T-helper 9 cell (primary cell): Measurements from ENCODE around the gene FOXO1.

ENCODE experiments used
- DNase-seq: peaks from one replicate; pipeline ENCODE4 v3.0.0-alpha.2; 2020

FOXO1 gene

GRCh38 chr13:40635315-40635995, 31.0 kb downstream of the FOXO1 start:
- DNase-seq = no peak

GRCh38 chr13:40632915-40633314, 33.5 kb downstream of the FOXO1 start:
- DNase-seq = no peak

DNA sequence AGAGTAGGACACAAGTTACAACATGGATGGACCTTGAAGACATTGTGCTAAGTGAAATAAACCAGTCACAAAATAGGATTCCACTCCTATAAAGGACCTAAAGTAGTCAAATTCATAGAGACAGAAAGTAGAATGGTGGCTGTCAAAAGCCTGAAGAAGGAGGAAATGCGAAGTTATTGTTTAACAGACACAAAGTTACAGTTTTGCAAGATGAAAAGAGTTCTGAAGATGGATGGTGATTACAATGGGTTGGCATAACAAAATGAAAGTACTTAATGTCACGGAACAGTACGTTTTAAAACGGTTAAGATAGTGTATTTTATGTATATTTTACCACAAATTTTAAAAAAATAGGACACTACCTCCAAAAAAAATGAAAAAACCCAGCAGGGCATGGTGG, 34.8 kb downstream of the FOXO1 start:
- no peak for DNase-seq

DNA sequence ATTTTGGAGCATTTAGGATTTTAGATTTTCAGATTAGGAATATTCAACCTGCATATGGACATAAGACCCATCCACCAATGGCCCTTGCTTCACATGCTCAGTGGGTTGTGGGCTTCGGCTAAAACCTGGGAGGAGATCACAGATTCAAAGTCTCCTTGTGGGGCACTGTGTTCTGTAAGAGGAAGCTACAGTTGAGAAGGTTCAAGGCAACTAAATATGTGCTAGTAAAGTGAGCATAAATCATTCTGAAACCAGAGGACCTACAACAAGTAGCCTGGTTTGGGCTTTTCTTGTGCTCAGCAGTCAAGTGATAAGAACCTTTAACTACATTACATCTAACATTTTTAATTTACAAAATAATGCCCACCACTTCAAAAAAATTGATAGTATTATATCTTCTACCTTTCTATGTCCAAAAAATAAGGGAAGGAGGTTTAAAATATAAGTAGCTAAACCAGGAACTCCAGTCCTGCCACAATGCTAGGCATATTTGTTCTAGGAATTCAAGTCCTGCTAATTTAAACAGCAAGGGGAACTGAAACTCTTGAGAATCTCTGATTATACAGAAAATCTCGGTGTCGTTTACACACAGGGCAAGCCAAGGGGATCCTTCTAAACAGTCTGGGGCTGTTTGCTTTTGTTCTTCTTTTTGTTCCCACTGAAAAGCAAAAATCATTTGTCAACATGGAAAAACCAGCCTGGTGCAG, 36.6 kb downstream of the FOXO1 start:
- no peak for DNase-seq

DNA sequence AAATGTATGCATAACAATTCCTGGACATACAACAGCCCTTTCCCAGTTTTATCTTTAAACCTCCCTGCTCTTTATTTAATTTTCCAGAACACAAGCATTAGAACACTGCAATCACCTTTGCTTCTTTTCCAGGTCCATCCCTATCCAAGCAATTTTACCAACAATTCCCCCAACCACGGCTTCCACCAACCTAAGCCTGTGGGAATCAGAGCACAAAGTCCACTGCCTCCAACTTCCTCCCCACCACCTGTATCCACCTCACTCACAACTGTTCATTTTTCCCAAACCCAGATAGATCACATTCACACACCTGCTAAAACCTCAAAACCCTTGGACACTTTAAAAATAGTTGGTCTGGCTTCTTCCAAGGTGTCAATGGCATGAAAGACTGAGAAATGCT, 39.5 kb downstream of the FOXO1 start:
- no peak for DNase-seq

GRCh38 chr13:40626561-40626960, 39.9 kb downstream of the FOXO1 start:
- no peak for DNase-seq

- DNase-seq = no peak
Measured at GRCh38 chr13:40624986-40625385, 41.5 kb downstream of the FOXO1 start.

DNA sequence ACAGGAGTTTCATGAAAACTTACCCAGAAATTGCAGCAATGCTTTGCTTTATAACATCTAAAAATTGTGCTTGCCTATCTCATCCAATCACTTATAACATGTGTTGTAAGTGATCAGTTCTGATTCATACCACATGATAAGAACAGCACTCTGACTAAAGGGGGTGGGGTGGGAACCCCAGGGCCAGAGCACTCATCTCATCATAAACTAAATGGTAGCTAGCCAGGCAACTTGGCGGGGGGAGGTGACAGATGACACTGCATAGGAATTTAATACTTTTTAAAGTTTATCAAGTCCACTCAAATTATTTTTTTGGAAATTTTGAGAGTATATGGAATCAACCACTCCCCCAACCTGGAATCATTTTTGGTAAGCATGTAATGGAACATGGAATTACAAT, 42.1 kb downstream of the FOXO1 start:
- no peak for DNase-seq

- no peak for DNase-seq
Measured at GRCh38 chr13:40622761-40623160, 43.7 kb downstream of the FOXO1 start.

GRCh38 chr13:40622246-40622645, 44.2 kb downstream of the FOXO1 start:
- no peak for DNase-seq

GRCh38 chr13:40619479-40619814, 47.0 kb downstream of the FOXO1 start:
- no peak for DNase-seq

GRCh38 chr13:40618581-40619478, 47.6 kb downstream of the FOXO1 start:
- DNase-seq = no peak

DNA sequence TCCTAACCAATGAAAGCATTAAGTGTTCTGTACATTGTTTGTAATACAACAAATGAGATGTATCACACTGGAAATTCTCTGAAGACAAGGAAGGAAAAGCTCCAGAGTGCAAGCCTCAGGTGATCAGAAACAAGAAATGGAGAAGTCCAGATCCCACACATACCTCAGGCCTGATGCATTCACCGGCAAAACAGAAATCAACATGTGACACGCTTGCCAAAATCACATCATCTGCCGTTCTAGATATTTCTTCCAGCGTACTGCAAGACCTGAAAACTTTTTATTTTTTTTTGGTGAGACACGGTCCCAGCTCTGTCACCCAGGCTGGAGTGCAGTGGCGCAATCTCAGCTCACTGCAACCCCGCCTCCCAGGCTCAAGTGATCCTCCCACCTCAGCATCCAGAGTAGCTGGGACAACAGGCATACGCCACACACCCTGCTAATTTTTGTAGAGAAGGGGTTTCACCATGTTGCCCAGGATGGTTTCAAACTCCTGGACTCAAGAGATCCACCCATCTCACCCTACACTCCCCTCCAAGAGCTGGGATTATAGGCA, 48.6 kb downstream of the FOXO1 start:
- no peak for DNase-seq

DNA sequence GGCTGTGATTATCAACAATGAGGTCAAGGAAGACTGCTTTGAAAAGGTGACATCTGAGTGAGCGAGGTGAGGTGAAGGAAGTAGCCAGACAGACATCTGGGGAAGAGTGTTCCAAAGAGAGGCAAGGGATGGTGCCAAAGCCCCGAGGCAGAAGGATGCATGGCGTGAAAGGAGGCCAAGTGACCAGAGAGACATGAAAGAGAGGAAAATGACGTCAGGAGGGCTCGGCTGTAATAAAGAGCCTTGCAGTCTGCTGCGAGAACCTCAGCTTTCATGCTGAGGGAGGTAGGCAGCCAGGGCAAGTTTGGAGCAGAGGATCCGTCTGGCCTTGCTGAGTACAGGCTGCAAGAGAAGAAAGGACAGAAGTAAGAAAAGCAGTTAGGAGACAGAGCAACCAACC, 50.8 kb downstream of the FOXO1 start:
- no peak for DNase-seq

DNA sequence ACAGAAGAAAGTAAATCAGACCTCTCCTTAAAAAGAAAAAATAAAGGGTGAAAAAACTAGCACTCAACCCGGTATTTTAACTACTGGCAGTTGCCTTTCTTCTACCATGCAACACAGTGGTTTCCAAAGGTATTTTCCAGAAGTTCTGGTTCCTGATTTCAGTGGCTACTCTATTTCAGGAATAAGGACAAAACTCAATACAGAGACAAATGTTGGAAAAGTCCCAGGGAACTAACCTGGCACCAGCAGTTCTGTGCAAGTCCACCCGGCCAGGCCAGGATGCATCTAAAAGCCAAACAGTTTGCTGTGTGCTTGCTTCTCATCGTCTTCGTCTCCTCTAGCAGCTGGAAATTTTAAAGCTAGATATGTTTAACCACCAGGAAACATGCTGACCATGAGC, 52.5 kb downstream of the FOXO1 start:
- DNase-seq = no peak

DNA sequence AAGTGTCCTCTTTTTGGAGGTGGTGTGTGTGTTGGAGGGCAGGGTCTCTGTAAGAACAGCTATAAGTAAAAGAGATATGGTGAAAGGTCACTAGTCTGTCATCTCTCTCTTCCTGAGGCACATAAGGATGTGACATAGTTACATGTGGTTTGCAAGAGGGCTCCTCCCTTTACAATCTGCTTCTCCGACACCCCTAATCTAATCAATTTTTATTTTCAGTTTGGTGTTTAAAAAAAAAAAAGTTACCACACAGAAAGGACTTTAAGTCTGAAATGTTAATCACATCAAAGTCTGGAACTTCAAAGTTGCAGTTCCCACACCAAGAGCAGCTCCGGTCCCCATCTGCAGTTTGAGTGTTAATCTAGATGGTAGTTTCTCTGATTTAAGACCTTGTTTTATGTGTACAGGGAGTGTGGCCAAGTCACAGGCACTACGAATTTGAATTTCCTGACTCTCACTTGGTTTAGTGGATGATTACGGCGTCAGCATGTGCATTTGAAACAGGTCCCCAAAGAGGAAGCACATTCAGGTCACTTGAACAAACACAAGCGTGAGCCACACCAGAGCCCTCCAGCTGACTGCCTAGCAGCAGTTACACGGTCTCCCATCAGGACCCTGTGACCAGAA, 53.1 kb downstream of the FOXO1 start:
- peak; percentile 43 for DNase-seq

- no peak for DNase-seq
Measured at GRCh38 chr13:40612041-40612440, 54.4 kb downstream of the FOXO1 start.

DNA sequence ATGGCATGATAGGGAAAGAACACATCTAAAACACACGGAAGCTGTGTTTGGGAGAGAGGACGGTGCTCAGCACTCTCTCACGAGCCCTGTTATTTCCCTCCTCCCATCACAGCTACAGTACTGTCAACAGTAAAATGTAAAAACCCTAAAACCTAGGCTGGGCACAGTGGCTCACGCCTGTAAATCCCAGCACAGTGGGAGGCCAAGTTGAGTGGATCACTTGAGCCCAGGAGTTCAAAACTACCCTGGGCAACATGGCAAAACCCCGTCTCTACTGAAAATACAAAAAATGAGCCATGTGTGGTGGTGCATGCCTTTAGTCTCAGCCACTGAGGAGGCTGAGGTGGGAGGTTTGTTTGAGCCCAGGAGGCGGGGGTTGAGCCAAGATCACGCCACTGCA, 54.8 kb downstream of the FOXO1 start:
- no peak for DNase-seq

GRCh38 chr13:40611004-40611403, 55.4 kb downstream of the FOXO1 start:
- DNase-seq = no peak

DNA sequence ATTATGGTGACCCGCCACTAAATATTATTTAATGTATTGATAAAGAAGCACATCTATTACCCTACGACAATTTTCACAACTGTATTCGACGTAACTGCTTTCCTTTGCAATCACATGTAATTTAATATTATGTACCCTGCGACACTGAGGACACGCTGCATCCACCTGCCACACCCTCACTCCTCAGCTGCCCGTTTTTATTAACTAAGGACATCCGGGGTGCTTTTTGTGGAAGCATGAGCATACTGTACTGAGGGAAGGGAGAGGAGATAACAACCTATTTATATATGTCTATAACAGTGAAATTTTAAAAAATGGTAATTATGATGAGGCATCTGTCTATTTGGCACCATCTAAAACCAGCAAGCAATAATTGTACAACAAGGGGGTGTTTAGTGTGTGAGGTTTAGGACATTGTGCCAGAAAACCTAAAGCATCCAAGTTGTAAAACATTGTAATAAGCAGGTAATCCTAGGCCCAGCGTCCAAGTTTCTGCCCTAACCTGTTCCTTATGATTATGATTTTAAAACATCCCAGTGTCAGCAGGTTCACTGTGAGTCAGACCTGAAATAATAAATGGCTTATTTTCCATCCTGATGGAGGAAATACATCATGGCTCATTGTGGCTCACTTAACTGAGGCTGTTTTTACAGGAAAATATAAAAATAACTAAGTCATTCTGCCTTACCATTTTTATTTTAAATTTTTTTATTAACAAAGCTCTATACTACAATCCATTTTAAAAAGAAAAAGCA, 56.3 kb downstream of the FOXO1 start:
- no peak for DNase-seq

DNA sequence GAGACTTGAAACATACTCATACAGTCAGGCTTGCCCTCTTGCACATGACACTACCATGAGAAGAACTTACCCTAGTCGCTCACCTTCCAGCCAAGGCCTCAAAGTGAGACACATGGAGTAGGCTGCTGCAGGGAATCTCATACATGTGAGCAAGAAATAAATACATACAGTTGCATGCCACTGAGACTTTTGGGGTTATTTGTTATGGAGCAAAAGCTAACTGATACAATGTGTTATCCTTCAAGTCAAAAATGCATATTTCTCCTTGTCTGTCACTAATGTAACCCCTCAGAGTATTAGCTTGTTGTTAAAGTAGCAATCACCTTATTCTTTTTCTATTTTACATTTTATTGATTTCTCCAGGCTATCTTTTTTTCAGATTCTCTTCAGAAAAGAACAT, 58.1 kb downstream of the FOXO1 start:
- no peak for DNase-seq

- DNase-seq = no peak
Measured at GRCh38 chr13:40605573-40605972, 60.9 kb downstream of the FOXO1 start.
